ENCODE results near the gene CNTNAP2. TPM values are rescaled to one million over a fixed set of nuclear protein-coding genes. Genes with fewer than 3 reads are reported as not detected.

Gene CNTNAP2
- total RNA-seq, 1 experiment from 2014 or later: 0.03 TPM

DNA sequence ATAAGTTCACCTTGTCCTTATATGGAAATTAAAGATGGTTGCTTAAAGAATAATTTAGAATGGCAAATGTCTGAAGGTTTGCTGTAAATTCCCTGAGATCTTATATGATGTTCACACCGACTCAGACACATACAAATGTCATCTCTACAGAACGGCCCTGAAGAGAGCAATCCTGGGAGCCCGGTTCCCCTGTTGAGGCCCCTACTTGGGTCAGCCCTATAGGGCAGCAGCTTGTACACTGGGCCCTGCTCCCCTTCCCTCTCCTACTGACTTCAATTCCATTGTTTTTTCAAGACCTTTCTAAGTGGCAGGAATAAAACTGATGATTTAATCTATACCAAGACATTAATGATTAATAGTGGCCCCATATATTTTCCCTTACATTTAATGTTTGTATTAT is 1660.7 kb downstream of the CNTNAP2 start:
- CTCF ChIA-PET: no interaction called here
- TF ChIP-seq SIN3A (IDR thresholded peaks at IDR 0.05; ENCODE audit: borderline replicate concordance, insufficient read depth, low read depth, low read length) (no peak), POLR2AphosphoS5 (IDR thresholded peaks at IDR 0.05; ENCODE audit: low read depth, low read length) (no peak), TCF7L2 (IDR thresholded peaks at IDR 0.05; ENCODE audit: low read depth, low read length) (no peak)
- TF ChIP-seq, protein P1, sequence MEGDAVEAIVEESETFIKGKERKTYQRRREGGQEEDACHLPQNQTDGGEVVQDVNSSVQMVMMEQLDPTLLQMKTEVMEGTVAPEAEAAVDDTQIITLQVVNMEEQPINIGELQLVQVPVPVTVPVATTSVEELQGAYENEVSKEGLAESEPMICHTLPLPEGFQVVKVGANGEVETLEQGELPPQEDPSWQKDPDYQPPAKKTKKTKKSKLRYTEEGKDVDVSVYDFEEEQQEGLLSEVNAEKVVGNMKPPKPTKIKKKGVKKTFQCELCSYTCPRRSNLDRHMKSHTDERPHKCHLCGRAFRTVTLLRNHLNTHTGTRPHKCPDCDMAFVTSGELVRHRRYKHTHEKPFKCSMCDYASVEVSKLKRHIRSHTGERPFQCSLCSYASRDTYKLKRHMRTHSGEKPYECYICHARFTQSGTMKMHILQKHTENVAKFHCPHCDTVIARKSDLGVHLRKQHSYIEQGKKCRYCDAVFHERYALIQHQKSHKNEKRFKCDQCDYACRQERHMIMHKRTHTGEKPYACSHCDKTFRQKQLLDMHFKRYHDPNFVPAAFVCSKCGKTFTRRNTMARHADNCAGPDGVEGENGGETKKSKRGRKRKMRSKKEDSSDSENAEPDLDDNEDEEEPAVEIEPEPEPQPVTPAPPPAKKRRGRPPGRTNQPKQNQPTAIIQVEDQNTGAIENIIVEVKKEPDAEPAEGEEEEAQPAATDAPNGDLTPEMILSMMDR (IDR thresholded peaks at IDR 0.05): no peak
- TF ChIP-seq, protein P2, sequence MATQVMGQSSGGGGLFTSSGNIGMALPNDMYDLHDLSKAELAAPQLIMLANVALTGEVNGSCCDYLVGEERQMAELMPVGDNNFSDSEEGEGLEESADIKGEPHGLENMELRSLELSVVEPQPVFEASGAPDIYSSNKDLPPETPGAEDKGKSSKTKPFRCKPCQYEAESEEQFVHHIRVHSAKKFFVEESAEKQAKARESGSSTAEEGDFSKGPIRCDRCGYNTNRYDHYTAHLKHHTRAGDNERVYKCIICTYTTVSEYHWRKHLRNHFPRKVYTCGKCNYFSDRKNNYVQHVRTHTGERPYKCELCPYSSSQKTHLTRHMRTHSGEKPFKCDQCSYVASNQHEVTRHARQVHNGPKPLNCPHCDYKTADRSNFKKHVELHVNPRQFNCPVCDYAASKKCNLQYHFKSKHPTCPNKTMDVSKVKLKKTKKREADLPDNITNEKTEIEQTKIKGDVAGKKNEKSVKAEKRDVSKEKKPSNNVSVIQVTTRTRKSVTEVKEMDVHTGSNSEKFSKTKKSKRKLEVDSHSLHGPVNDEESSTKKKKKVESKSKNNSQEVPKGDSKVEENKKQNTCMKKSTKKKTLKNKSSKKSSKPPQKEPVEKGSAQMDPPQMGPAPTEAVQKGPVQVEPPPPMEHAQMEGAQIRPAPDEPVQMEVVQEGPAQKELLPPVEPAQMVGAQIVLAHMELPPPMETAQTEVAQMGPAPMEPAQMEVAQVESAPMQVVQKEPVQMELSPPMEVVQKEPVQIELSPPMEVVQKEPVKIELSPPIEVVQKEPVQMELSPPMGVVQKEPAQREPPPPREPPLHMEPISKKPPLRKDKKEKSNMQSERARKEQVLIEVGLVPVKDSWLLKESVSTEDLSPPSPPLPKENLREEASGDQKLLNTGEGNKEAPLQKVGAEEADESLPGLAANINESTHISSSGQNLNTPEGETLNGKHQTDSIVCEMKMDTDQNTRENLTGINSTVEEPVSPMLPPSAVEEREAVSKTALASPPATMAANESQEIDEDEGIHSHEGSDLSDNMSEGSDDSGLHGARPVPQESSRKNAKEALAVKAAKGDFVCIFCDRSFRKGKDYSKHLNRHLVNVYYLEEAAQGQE (IDR thresholded peaks at IDR 0.05; ENCODE audit: insufficient read depth in 1 of 2, low read depth in 2 of 2, low read length in 1 of 2): no peak
- 0 out of 2 replicates have a peak, but pooled peaks cover 2% of the 10 kb centered on the region for H3K9me3 ChIP-seq (ENCODE audit: control insufficient read depth, insufficient read depth, low read depth, low read length)

GRCh38 chr7:147779949-147780348 is 1663.3 kb downstream of the CNTNAP2 start:
- in situ Hi-C loops (cut with HindIII; ENCODE audit: low pct_unique_long_range_greater_than_20kb, low sequenced_read_pairs): no loop called here
- POLR2A ChIA-PET: no interaction called here
- no TSS peak for BruUV-seq (replicated peaks)

More for the DNA sequence above, 1660.7 kb downstream of the CNTNAP2 start:
- no peak overlapping the region for H3K27ac ChIP-seq (ENCODE audit: low read length)
- in situ Hi-C loops (cut with HindIII; ENCODE audit: low pct_unique_long_range_greater_than_20kb, low sequenced_read_pairs) (no loop called here), intact Hi-C loops (cut with micrococcal nuclease; ENCODE audit: unreplicated experiment) (no loop called here)
- H3K36me3 ChIP-seq (ENCODE audit: control insufficient read depth, insufficient read depth, low read length): no peaks in the 10 kb centered on the region
- H3K4me3 ChIP-seq (ENCODE audit: low read depth in 2 of 2, low read length in 2 of 2): no peak overlapping the region
- H3K4me1 ChIP-seq (ENCODE audit: control insufficient read depth, insufficient read depth, low read length): no peaks in the 10 kb centered on the region
- POLR2A ChIA-PET: no interaction called here
- ATAC-seq: no peak
- no peaks in the 10 kb centered on the region for H3K27me3 ChIP-seq (ENCODE audit: control insufficient read depth, insufficient read depth, low read length)
- DNase-seq (ENCODE audit: low read depth, low spot score): no peak
- no TSS peak for BruUV-seq (replicated peaks)

More at GRCh38 chr7:147779949-147780348, 1663.3 kb downstream of the CNTNAP2 start:
- CTCF ChIA-PET: no interaction called here
- H3K4me3 ChIP-seq (ENCODE audit: low read depth in 2 of 2, low read length in 2 of 2): no peak overlapping the region
- H3K36me3 ChIP-seq (ENCODE audit: control insufficient read depth, insufficient read depth, low read length): no peaks in the 10 kb centered on the region
- DNase-seq (ENCODE audit: low read depth, low spot score): no peak
- H3K27me3 ChIP-seq (ENCODE audit: control insufficient read depth, insufficient read depth, low read length): no peaks in the 10 kb centered on the region
- H3K4me1 ChIP-seq (ENCODE audit: control insufficient read depth, insufficient read depth, low read length): no peaks in the 10 kb centered on the region
- 0 out of 2 replicates have a peak, but pooled peaks cover 2% of the 10 kb centered on the region for H3K9me3 ChIP-seq (ENCODE audit: control insufficient read depth, insufficient read depth, low read depth, low read length)
- no peak overlapping the region for H3K27ac ChIP-seq (ENCODE audit: low read length)
- ATAC-seq: no peak
- TF ChIP-seq, protein P2 (IDR thresholded peaks at IDR 0.05; ENCODE audit: insufficient read depth in 1 of 2, low read depth in 2 of 2, low read length in 1 of 2): no peak
- no peak for TF ChIP-seq TCF7L2 (IDR thresholded peaks at IDR 0.05; ENCODE audit: low read depth, low read length)
- TF ChIP-seq, protein P1 (IDR thresholded peaks at IDR 0.05): no peak
- no peak for TF ChIP-seq POLR2AphosphoS5 (IDR thresholded peaks at IDR 0.05; ENCODE audit: low read depth, low read length)
- TF ChIP-seq SIN3A (IDR thresholded peaks at IDR 0.05; ENCODE audit: borderline replicate concordance, insufficient read depth, low read depth, low read length): no peak
- intact Hi-C loops (cut with micrococcal nuclease; ENCODE audit: unreplicated experiment): no loop called here
